ENCODE measurements around the gene AZIN2.
"Not testable (repeated sequence)": the region's sequence is repeated elsewhere in the genome, so short reads cannot be mapped to it uniquely, and the experiment has no call there.

GRCh38 chr1:33064284-33064683 lies 16.7 kb upstream of the AZIN2 start:
- TF ChIP-seq EP300, CTCF, POLR2AphosphoS5 (IDR thresholded peaks at IDR 0.05): not testable (repeated sequence)

All from esophagus muscularis mucosa (tissue), 4 donors.